Kidney epithelial cell (primary cell): ENCODE measurements around the gene AFP. TPM values are rescaled to one million over a fixed set of nuclear protein-coding genes. Genes with fewer than 3 reads are reported as not detected.

Source experiments
- DNase-seq: peaks from one replicate; pipeline ENCODE4 v3.0.0-alpha.2; 2010; ENCODE audit warnings: low read depth
- H3K27me3 ChIP-seq: 2 replicates; pipeline ENCODE4 v1.6.0; 2011; ENCODE audit warnings: low read length; ENCODE audit not compliant: control insufficient read depth, insufficient read depth
- H3K36me3 ChIP-seq: 2 replicates; pipeline ENCODE4 v1.5.1; 2011; ENCODE audit warnings: low read length; ENCODE audit not compliant: control insufficient read depth, insufficient read depth
- H3K4me3 ChIP-seq: 2 replicates; pipeline ENCODE4 v1.5.1; 2011; ENCODE audit warnings: low read depth, mild to moderate bottlenecking, control low read depth, low read length
- CTCF ChIP-seq: IDR thresholded peaks from 2 replicates; pipeline ENCODE4 v1.5.1; 2011; ENCODE audit warnings: mild to moderate bottlenecking, moderate library complexity, low read length, control low read depth, inconsistent platforms; ENCODE audit not compliant: insufficient read depth, poor library complexity, severe bottlenecking
- total RNA-seq: library from RNA; depleted of rRNA; stranded (reverse); fragments of >200 nt; gene quantifications from 2 replicates; pipeline ENCODE4 v1.2.3, GENCODE V29; 2015

AFP gene
- total RNA-seq, 1 donor from 2014 or later: not detected

GRCh38 chr4:73440653-73441052 is 4.6 kb downstream of the AFP start:
- Histone ChIP-seq H3K36me3 (no peaks in the 10 kb centered on the region), H3K4me3 (no peak overlapping the region), H3K27me3 (no peaks in the 10 kb centered on the region)
- TF ChIP-seq CTCF: no peak
- DNase-seq: no peak

GRCh38 chr4:73442275-73442674 is 6.3 kb downstream of the AFP start:
- no peaks in the 10 kb centered on the region for H3K27me3 ChIP-seq
- DNase-seq: no peak
- no peaks in the 10 kb centered on the region for H3K36me3 ChIP-seq
- no peak for TF ChIP-seq CTCF
- H3K4me3 ChIP-seq: no peak overlapping the region

- no peak for DNase-seq
- Histone ChIP-seq H3K36me3 (no peaks in the 10 kb centered on the region), H3K27me3 (no peaks in the 10 kb centered on the region), H3K4me3 (no peak overlapping the region)
- TF ChIP-seq CTCF: no peak
Observed at GRCh38 chr4:73443224-73443623, 7.2 kb downstream of the AFP start.

- no peak overlapping the region for H3K4me3 ChIP-seq
- H3K27me3 ChIP-seq: no peaks in the 10 kb centered on the region
- no peak for DNase-seq
- TF ChIP-seq CTCF: no peak
- no peaks in the 10 kb centered on the region for H3K36me3 ChIP-seq
Observed at GRCh38 chr4:73445383-73446335, 9.6 kb downstream of the AFP start.

- H3K36me3 ChIP-seq: no peaks in the 10 kb centered on the region
- TF ChIP-seq CTCF: peak; percentile 87
- no peak for DNase-seq
Observed at GRCh38 chr4:73446336-73446938, 10.4 kb downstream of the AFP start.

More at GRCh38 chr4:73446336-73446938, 10.4 kb downstream of the AFP start:
- no peak overlapping the region for H3K4me3 ChIP-seq
- no peaks in the 10 kb centered on the region for H3K27me3 ChIP-seq
